ENCODE data around the gene ATG13. TPM values are rescaled to one million over a fixed set of nuclear protein-coding genes. Genes with fewer than 3 reads are reported as not detected.
A peak's percentile ranks its signal among the peaks of the same experiment; 100 is the strongest.

The ATG13 gene
- total RNA-seq, 2 donors from 2014 or later, result 96.4 to 130 TPM

- Histone ChIP-seq H3K4me1 (ENCODE audit: control insufficient read depth, insufficient read depth, low read length) (peaks cover 4% of the 10 kb centered on the region), H3K36me3 (ENCODE audit: control insufficient read depth, insufficient read depth, low read length) (peaks cover 40% of the 10 kb centered on the region), H3K27ac (ENCODE audit: low read depth, low read length) (peak overlapping the region; percentile 77), H3K9me3 (ENCODE audit: control insufficient read depth, low read length) (no peaks in the 10 kb centered on the region), H3K4me3 (ENCODE audit: low read length) (no peak overlapping the region), H3K9ac (ENCODE audit: extremely low read depth, low read length, poor library complexity, severe bottlenecking) (no peak overlapping the region), H3K27me3 (ENCODE audit: control insufficient read depth, insufficient read depth, low read length, poor library complexity, severe bottlenecking) (no peaks in the 10 kb centered on the region)
- H3K4me1 Mint-ChIP-seq, result peaks cover 14% of the 10 kb centered on the region
- H3K4me3 Mint-ChIP-seq, result no peak overlapping the region
- H3K27me3 Mint-ChIP-seq (ENCODE audit: insufficient read depth), result no peaks in the 10 kb centered on the region
- WGBS, 2 experiments (ENCODE audit: insufficient coverage in 1 of 2, insufficient read length in 1 of 2), result 40 to 49% methylated on average over 6 to 12 of the region's 12 CpGs
- H3K27ac Mint-ChIP-seq, result peak overlapping the region; percentile 87
- no peak for TF ChIP-seq CTCF (conservative IDR thresholded peaks at IDR 0.05)
- H3K9me3 Mint-ChIP-seq, result no peaks in the 10 kb centered on the region
- peaks cover 39% of the 10 kb centered on the region for H3K36me3 Mint-ChIP-seq (ENCODE audit: low read depth)
- DNase-seq, result peak; percentile 93
These were observed 57.3 kb downstream of the ATG13 start for GRCh38 chr11:46674463-46675287.

GRCh38 chr11:46675288-46675851 is 58.0 kb downstream of the ATG13 start:
- no peak for TF ChIP-seq CTCF (conservative IDR thresholded peaks at IDR 0.05)
- Mint-ChIP-seq H3K4me3 (no peak overlapping the region), H3K27ac (peak overlapping the region; percentile 78), H3K9me3 (no peaks in the 10 kb centered on the region), H3K36me3 (ENCODE audit: low read depth) (peaks cover 35% of the 10 kb centered on the region), H3K27me3 (ENCODE audit: insufficient read depth) (no peaks in the 10 kb centered on the region), H3K4me1 (peaks cover 14% of the 10 kb centered on the region)
- 67 to 89% methylated on average over 3 to 4 of the region's 4 CpGs for WGBS, 2 experiments (ENCODE audit: insufficient coverage in 1 of 2, insufficient read length in 1 of 2)
- Histone ChIP-seq H3K9ac (ENCODE audit: extremely low read depth, low read length, poor library complexity, severe bottlenecking) (no peak overlapping the region), H3K36me3 (ENCODE audit: control insufficient read depth, insufficient read depth, low read length) (peaks cover 33% of the 10 kb centered on the region), H3K27me3 (ENCODE audit: control insufficient read depth, insufficient read depth, low read length, poor library complexity, severe bottlenecking) (no peaks in the 10 kb centered on the region), H3K4me1 (ENCODE audit: control insufficient read depth, insufficient read depth, low read length) (peaks cover 4% of the 10 kb centered on the region), H3K4me3 (ENCODE audit: low read length) (no peak overlapping the region), H3K27ac (ENCODE audit: low read depth, low read length) (peak overlapping the region; percentile 77), H3K9me3 (ENCODE audit: control insufficient read depth, low read length) (no peaks in the 10 kb centered on the region)
- peak; percentile 58 for DNase-seq

- 80 to 98% methylated on average over 1 to 7 of the region's 7 CpGs for WGBS, 2 experiments (ENCODE audit: insufficient coverage in 1 of 2, insufficient read length in 1 of 2)
- no peak overlapping the region for H3K4me3 ChIP-seq (ENCODE audit: low read length)
These were observed 58.6 kb downstream of the ATG13 start for GRCh38 chr11:46675949-46676348.

More at GRCh38 chr11:46675949-46676348, 58.6 kb downstream of the ATG13 start:
- H3K36me3 ChIP-seq (ENCODE audit: control insufficient read depth, insufficient read depth, low read length), result peaks cover 29% of the 10 kb centered on the region
- DNase-seq, result no peak
- Mint-ChIP-seq H3K4me1 (peaks cover 14% of the 10 kb centered on the region), H3K27ac (peak overlapping the region; percentile 35), H3K4me3 (no peak overlapping the region), H3K36me3 (ENCODE audit: low read depth) (peaks cover 38% of the 10 kb centered on the region), H3K27me3 (ENCODE audit: insufficient read depth) (no peaks in the 10 kb centered on the region), H3K9me3 (no peaks in the 10 kb centered on the region)
- no peak overlapping the region for H3K9ac ChIP-seq (ENCODE audit: extremely low read depth, low read length, poor library complexity, severe bottlenecking)
- no peaks in the 10 kb centered on the region for H3K27me3 ChIP-seq (ENCODE audit: control insufficient read depth, insufficient read depth, low read length, poor library complexity, severe bottlenecking)
- peak overlapping the region; percentile 77 for H3K27ac ChIP-seq (ENCODE audit: low read depth, low read length)
- peaks cover 4% of the 10 kb centered on the region for H3K4me1 ChIP-seq (ENCODE audit: control insufficient read depth, insufficient read depth, low read length)
- TF ChIP-seq CTCF (conservative IDR thresholded peaks at IDR 0.05), result no peak
- no peaks in the 10 kb centered on the region for H3K9me3 ChIP-seq (ENCODE audit: control insufficient read depth, low read length)

Measured in endodermal cell (in vitro differentiated cells).